Thoracic aorta (tissue), 2 donors: Measurements from ENCODE around the gene RASAL1. TPM values are rescaled to one million over a fixed set of nuclear protein-coding genes. Genes with fewer than 3 reads are reported as not detected.

ENCODE experiments used
- ATAC-seq: fragments of 150-250 bp; one replicate; pipeline ENCODE4 v1.8.0; 2017; ENCODE audit warnings: low read depth; ENCODE audit not compliant: insufficient number of reproducible peaks, low FRiP score
- DNase-seq: peaks from one replicate; pipeline ENCODE4 v3.0.0-alpha.2; 2020; ENCODE audit warnings: low spot score
- H3K27ac ChIP-seq, 2 donors: fragments of 200-600 bp; sonication (generic); 1 replicate in 1 of 2; 2 replicates in 1 of 2; pipeline ENCODE4 v1.5.1; 2016; ENCODE audit warnings: mild to moderate bottlenecking in 2 of 2, moderate library complexity in 2 of 2
- H3K27me3 ChIP-seq: fragments of 200-600 bp; sonication (generic); replicated peaks from 2 replicates; pipeline ENCODE4 v1.6.0; 2016; ENCODE audit warnings: mild to moderate bottlenecking; ENCODE audit not compliant: insufficient read depth
- H3K36me3 ChIP-seq: fragments of 200-600 bp; sonication (generic); one replicate; pipeline ENCODE4 v1.5.1; 2016
- H3K4me1 ChIP-seq, 2 donors: fragments of 200-600 bp; sonication (generic); 1 replicate in 1 of 2; 2 replicates in 1 of 2; pipeline versions ENCODE4 v1.5.1 to v1.6.0; 2016; ENCODE audit warnings: low read depth in 2 of 2, mild to moderate bottlenecking in 1 of 2; ENCODE audit not compliant: control insufficient read depth in 1 of 2
- H3K4me3 ChIP-seq: fragments of 200-600 bp; sonication (generic); 2 replicates; pipeline ENCODE4 v1.5.1; 2016; ENCODE audit warnings: mild to moderate bottlenecking
- H3K9me3 ChIP-seq: fragments of 200-600 bp; sonication (generic); 2 replicates; pipeline ENCODE4 v1.5.1; 2016
- CTCF ChIP-seq: fragments of 200-600 bp; sonication (generic); IDR thresholded peaks from one replicate; pipeline ENCODE4 v1.5.1; 2019; ENCODE audit warnings: antibody characterized with exemption
- total RNA-seq, 2 donors: library from RNA; depleted of rRNA; stranded (reverse); fragments of >200 nt; gene quantifications; one replicate each; pipeline versions ENCODE4 v1.1.0 to v1.2.3, GENCODE V29; 2016

RASAL1 gene, protein sequence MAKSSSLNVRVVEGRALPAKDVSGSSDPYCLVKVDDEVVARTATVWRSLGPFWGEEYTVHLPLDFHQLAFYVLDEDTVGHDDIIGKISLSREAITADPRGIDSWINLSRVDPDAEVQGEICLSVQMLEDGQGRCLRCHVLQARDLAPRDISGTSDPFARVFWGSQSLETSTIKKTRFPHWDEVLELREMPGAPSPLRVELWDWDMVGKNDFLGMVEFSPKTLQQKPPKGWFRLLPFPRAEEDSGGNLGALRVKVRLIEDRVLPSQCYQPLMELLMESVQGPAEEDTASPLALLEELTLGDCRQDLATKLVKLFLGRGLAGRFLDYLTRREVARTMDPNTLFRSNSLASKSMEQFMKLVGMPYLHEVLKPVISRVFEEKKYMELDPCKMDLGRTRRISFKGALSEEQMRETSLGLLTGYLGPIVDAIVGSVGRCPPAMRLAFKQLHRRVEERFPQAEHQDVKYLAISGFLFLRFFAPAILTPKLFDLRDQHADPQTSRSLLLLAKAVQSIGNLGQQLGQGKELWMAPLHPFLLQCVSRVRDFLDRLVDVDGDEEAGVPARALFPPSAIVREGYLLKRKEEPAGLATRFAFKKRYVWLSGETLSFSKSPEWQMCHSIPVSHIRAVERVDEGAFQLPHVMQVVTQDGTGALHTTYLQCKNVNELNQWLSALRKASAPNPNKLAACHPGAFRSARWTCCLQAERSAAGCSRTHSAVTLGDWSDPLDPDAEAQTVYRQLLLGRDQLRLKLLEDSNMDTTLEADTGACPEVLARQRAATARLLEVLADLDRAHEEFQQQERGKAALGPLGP
- 1 to 10 TPM in 1 of 2 donors, not detected in 1; 2.0 TPM for total RNA-seq

DNA sequence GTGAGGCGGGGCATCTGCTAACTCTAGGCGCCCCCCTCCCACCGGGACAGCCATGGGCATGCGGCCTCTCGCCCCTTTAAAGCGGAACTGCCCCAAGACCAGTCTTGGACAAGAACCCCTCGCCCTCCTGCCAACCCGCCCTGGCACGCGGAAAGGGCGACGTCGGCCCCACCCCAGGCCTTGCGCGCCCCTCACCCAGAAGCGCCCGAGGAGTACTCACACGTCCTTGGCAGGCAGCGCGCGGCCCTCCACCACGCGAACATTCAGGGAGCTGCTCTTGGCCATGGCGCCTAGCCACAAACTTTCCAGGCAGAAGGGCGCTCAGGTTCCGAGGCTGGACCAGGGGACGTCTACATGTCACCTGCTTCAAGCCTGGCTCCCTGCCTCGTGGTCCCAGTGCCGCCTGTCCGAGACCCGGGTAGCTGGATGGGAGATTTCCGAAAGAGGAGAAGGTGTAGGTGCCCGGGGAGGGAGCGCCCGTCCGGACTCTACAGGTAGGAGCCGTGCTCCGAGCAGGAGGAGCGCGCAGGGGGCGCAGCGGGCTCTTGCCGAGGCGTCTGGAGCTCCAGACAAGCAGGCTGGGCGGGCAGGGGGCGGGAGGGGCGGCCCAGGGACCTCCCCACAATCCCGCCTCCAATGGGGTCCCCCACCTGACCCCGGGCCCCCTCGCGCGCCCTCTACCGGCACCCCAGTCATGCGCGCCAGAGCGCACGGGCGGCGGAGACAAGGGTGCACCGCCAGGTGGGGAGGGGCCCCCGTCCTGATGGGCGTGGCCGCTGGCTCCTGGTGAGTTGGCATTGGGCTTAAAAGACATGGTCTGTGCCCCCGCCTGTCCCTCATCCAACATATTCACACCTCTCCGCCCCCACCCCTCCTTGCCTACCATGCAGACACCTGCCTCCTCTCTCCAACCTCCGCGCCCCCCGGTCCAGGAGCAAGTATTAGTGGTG, at the start of gene RASAL1:
Gene RASAL1, minus strand, starts transcription at position 584 of the 950 bp plus-strand sequence. Its CDS starts 299 bp downstream, at position 285.
- no peak within 1 kb of the TSS for H3K4me3 ChIP-seq
- no peak for TF ChIP-seq CTCF
- H3K36me3 ChIP-seq, result no peaks in the 10 kb centered on the region
- H3K4me1 ChIP-seq, result peaks cover 0 to 3% of the 10 kb centered on the region in 2 donors
- DNase-seq, result no peak
- no peaks in the 10 kb centered on the region for H3K27me3 ChIP-seq
- no peak within 1 kb of the TSS for H3K27ac ChIP-seq
- no peak for ATAC-seq
- no peaks in the 10 kb centered on the region for H3K9me3 ChIP-seq

- no peak for TF ChIP-seq CTCF
- ATAC-seq, result peak; percentile 74
- no peaks in the 10 kb centered on the region for H3K9me3 ChIP-seq
- H3K4me1 ChIP-seq, result peaks cover 22 to 36% of the 10 kb centered on the region in 2 donors
- peaks cover 10% of the 10 kb centered on the region for H3K36me3 ChIP-seq
- H3K27me3 ChIP-seq, result no peaks in the 10 kb centered on the region
- DNase-seq, result peak; percentile 47
- H3K27ac ChIP-seq, result peak overlapping the region; percentile 97
- peak overlapping the region; percentile 98 for H3K4me3 ChIP-seq
Measured at GRCh38 chr12:113184900-113185179, 49.3 kb upstream of the RASAL1 start.

GRCh38 chr12:113184098-113184899, 48.7 kb upstream of the RASAL1 start:
- no peaks in the 10 kb centered on the region for H3K27me3 ChIP-seq
- H3K9me3 ChIP-seq, result no peaks in the 10 kb centered on the region
- DNase-seq (peak; percentile 40), ATAC-seq (peak; percentile 12)
- peak overlapping the region; percentile 97 for H3K27ac ChIP-seq
- peaks cover 22 to 36% of the 10 kb centered on the region in 2 donors for H3K4me1 ChIP-seq
- peaks cover 15% of the 10 kb centered on the region for H3K36me3 ChIP-seq
- peak overlapping the region; percentile 98 for H3K4me3 ChIP-seq
- no peak for TF ChIP-seq CTCF

- Histone ChIP-seq H3K4me3 (no peak overlapping the region), H3K27ac (no peak overlapping the region), H3K36me3 (peaks cover 26% of the 10 kb centered on the region), H3K9me3 (no peaks in the 10 kb centered on the region), H3K4me1 (peaks cover 22 to 36% of the 10 kb centered on the region in 2 donors), H3K27me3 (no peaks in the 10 kb centered on the region)
- ATAC-seq (no peak), DNase-seq (no peak)
- TF ChIP-seq CTCF, result no peak
Measured at GRCh38 chr12:113183030-113183589, 47.5 kb upstream of the RASAL1 start.
